Kidney epithelial cell (primary cell): ENCODE measurements around the gene ZNF684. TPM values are rescaled to one million over a fixed set of nuclear protein-coding genes. Genes with fewer than 3 reads are reported as not detected.
"Not testable (repeated sequence)": the region's sequence is repeated elsewhere in the genome, so short reads cannot be mapped to it uniquely, and the experiment has no call there.

Experiments
- DNase-seq: peaks from one replicate; pipeline ENCODE4 v3.0.0-alpha.2; 2010; ENCODE audit warnings: low read depth
- H3K27me3 ChIP-seq: 2 replicates; pipeline ENCODE4 v1.6.0; 2011; ENCODE audit warnings: low read length; ENCODE audit not compliant: control insufficient read depth, insufficient read depth
- H3K36me3 ChIP-seq: 2 replicates; pipeline ENCODE4 v1.5.1; 2011; ENCODE audit warnings: low read length; ENCODE audit not compliant: control insufficient read depth, insufficient read depth
- H3K4me3 ChIP-seq: 2 replicates; pipeline ENCODE4 v1.5.1; 2011; ENCODE audit warnings: low read depth, mild to moderate bottlenecking, control low read depth, low read length
- total RNA-seq: library from RNA; depleted of rRNA; stranded (reverse); fragments of >200 nt; gene quantifications from 2 replicates; pipeline ENCODE4 v1.2.3, GENCODE V29; 2015
- TF ChIP-seq, protein P1 (sequence below): IDR thresholded peaks from 2 replicates; pipeline ENCODE4 v1.5.1; 2011; ENCODE audit warnings: mild to moderate bottlenecking, moderate library complexity, low read length, control low read depth, inconsistent platforms; ENCODE audit not compliant: insufficient read depth, poor library complexity, severe bottlenecking

Gene ZNF684
- total RNA-seq, 1 donor from 2014 or later: 2.3 TPM

DNA sequence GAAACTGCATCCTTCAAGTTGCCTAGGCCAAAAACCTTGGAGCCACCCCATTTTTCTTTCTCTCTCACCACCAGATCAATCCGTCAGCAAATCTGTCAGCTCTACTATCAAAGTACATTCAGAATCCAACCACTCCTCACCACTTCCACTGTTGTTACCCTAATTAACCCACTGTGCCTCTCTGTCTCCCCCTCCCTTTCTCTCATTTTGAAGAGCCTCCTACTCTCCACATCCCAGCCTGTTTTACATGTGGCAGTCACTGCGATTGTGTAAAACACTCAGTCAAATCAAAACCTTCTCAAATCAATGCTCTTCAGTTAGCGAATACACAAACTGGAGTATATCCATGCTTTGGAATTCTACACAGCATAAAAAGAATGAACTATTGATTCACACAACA, 33.1 kb downstream of the ZNF684 start:
- H3K36me3 ChIP-seq: no peaks in the 10 kb centered on the region

GRCh38 chr1:40564913-40565312, 33.5 kb downstream of the ZNF684 start:
- no peak overlapping the region for H3K4me3 ChIP-seq
- H3K36me3 ChIP-seq: no peaks in the 10 kb centered on the region
- H3K27me3 ChIP-seq: no peaks in the 10 kb centered on the region
- TF ChIP-seq, protein P1, sequence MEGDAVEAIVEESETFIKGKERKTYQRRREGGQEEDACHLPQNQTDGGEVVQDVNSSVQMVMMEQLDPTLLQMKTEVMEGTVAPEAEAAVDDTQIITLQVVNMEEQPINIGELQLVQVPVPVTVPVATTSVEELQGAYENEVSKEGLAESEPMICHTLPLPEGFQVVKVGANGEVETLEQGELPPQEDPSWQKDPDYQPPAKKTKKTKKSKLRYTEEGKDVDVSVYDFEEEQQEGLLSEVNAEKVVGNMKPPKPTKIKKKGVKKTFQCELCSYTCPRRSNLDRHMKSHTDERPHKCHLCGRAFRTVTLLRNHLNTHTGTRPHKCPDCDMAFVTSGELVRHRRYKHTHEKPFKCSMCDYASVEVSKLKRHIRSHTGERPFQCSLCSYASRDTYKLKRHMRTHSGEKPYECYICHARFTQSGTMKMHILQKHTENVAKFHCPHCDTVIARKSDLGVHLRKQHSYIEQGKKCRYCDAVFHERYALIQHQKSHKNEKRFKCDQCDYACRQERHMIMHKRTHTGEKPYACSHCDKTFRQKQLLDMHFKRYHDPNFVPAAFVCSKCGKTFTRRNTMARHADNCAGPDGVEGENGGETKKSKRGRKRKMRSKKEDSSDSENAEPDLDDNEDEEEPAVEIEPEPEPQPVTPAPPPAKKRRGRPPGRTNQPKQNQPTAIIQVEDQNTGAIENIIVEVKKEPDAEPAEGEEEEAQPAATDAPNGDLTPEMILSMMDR: no peak
- no peak for DNase-seq

More for the DNA sequence above, 33.1 kb downstream of the ZNF684 start:
- Histone ChIP-seq H3K4me3 (no peak overlapping the region), H3K27me3 (no peaks in the 10 kb centered on the region)
- DNase-seq: no peak
- TF ChIP-seq, protein P1: no peak

DNA sequence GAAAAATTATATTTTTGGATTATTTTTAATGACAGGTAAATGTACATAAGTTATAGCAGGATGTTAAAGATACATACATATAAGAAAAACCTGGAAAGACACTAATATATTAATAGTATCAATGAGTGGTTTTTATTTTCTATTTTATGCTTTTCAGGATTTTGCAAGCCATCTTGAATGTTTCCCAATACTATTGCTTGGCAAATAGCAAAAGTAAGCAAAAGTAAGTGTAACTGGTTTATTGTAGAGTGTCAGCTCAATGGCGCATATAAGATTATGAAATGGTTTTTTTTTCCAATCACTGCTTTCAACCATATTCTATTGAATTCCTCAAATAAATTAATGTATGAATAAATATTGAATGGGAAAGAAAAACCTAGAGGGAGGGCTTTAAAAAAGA, 36.4 kb downstream of the ZNF684 start:
- TF ChIP-seq, protein P1: no peak
- Histone ChIP-seq H3K4me3 (no peak overlapping the region), H3K36me3 (no peaks in the 10 kb centered on the region), H3K27me3 (no peaks in the 10 kb centered on the region)
- no peak for DNase-seq

DNA sequence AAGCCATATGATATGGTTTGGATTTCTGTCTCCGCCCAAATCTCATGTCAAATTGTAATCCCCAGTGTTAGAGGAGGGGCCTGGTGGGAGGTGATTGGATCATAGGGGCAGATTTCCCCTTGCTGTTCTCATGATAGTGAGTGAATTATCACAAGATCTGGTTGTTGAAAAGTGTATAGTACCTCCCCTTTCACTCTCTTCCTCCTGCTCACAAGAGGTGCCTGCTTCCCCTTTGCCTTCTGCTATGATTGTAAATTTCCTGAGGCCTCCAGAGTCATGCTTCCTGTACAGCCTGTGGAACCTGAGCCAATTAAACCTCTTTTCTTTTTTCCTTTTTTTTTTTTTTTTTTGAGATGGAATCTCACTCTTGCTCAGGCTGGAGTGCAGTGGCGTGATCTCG, 43.4 kb downstream of the ZNF684 start:
- not testable (repeated sequence) for DNase-seq, H3K27me3 ChIP-seq, H3K36me3 ChIP-seq, H3K4me3 ChIP-seq

DNA sequence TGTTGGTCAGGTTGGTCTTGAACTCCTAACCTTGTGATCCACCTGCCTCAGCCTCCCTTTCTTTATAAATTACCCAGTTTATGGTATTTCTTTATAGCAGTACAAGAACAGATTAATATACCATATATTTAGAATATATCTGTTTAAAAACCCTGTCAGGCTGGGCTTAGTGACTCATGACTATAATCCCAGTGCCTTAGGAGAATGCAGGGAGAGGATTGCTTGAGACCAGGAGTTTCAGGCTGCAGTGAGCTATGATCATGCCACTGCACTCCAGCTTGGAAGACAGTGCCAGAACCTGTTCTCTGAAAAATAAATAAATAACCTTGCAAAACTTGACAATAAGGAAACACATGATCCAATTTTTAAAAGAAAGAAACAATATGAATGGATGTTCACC, 43.9 kb downstream of the ZNF684 start:
- Histone ChIP-seq H3K4me3 (no peak overlapping the region), H3K27me3 (no peaks in the 10 kb centered on the region), H3K36me3 (no peaks in the 10 kb centered on the region)
- no peak for DNase-seq
- TF ChIP-seq, protein P1: no peak

DNA sequence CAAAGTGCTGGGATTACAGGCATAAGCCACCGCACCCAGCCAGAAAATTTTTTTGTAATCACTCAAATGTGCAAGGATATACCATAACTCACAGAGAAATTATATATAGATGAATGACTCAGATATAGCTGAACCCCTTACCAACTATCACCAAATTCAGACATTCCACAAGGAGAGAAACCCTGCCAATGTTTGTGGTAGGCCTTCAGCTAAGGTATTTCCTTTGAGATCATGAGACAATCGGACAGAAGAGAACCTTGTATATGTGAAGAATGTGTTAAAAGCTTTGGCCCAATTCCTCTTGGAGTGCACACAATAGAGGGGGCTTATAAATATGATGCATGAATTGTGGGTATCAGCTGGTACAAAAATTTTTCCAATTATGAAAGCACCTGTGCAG, 50.7 kb downstream of the ZNF684 start:
- Histone ChIP-seq H3K36me3 (no peaks in the 10 kb centered on the region), H3K27me3 (no peaks in the 10 kb centered on the region), H3K4me3 (no peak overlapping the region)
- TF ChIP-seq, protein P1: no peak
- no peak for DNase-seq
